ENCODE measurements around the gene PCDH15. TPM values are rescaled to one million over a fixed set of nuclear protein-coding genes. Genes with fewer than 3 reads are reported as not detected.

PCDH15 gene
- total and polyA plus RNA-seq, 2 of the 13 experiments (the other 11 are each of a cell fraction or from before 2014, with no cell fraction given) = not detected

- no peak for TF ChIP-seq ZNF24 (IDR thresholded peaks at IDR 0.05)
- no peak for TF ChIP-seq PAXIP1 (CRISPR knock-in tag; conservative IDR thresholded peaks at IDR 0.05)
- TF ChIP-seq ARNTL (CRISPR knock-in tag; IDR thresholded peaks at IDR 0.05) = no peak
- no peak for TF ChIP-seq TFAP4 (IDR thresholded peaks at IDR 0.05; ENCODE audit: borderline replicate concordance, low read depth)
- TF ChIP-seq TERF1 (CRISPR knock-in tag; IDR thresholded peaks at IDR 0.05) = no peak
- TF ChIP-seq SP1 (IDR thresholded peaks at IDR 0.05) = no peak
- no peak for TF ChIP-seq SP1 (CRISPR knock-in tag; IDR thresholded peaks at IDR 0.05)
Observed at GRCh38 chr10:53770903-53771302, 1030.1 kb downstream of the PCDH15 start (continued).

DNA sequence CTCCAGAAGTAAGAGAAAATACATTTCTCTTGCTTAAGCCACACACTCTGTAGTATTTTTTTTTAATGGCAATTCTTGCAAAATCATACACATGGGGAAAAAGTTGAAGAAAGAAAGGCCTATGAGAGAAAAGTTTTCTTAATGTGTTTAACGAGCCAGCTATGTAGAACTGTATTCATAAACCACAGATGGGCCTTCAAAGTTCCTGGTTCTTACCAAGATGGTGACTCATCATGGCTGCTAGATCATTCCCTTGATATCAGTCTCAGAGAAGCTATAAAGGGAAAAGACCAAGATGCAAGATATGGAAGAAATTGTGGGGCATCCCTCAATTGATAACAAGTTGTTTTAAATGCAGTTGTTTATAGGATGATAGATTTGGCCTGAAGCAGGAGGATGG, 1035.7 kb downstream of the PCDH15 start:
- H3K4me1 ChIP-seq (ENCODE audit: insufficient read depth, low read length) = no peaks in the 10 kb centered on the region
- ChIA-PET POLR2A (no interaction called here), CTCF (ENCODE audit: low intra/inter-chr PET ratio, low total read pairs) (no interaction called here)
- H4K20me1 ChIP-seq (ENCODE audit: insufficient read depth, low read length) = no peaks in the 10 kb centered on the region
- WGBS (ENCODE audit: low lambda C conversion rate) = 0% methylated on average over 1 of the region's 1 CpG
- no peak overlapping the region for H3K9ac ChIP-seq (ENCODE audit: insufficient read depth, low read depth, low read length)
- DNase-seq (ENCODE audit: low spot score) = no peak
- no peak overlapping the region for H3K4me3 ChIP-seq (replicated peaks in 1 of 3; ENCODE audit: insufficient read depth in 1 of 3, low read depth in 2 of 3, low read length in 3 of 3)
- intact Hi-C loops (cut with micrococcal nuclease; ENCODE audit: unreplicated experiment) (no loop called here), in situ Hi-C loops (cut with HindIII; ENCODE audit: extremely low pct_ligation_motif_present, low pct_unique_long_range_greater_than_20kb) (no loop called here)
- H3K4me2 ChIP-seq (ENCODE audit: low read depth, low read length) = no peak overlapping the region
- H3K36me3 ChIP-seq (replicated peaks in 1 of 2; ENCODE audit: control insufficient read depth in 1 of 2, insufficient read depth in 2 of 2, low read length in 2 of 2) = no peaks in the 10 kb centered on the region
- ATAC-seq = no peak
- no peaks in the 10 kb centered on the region for H3K9me3 ChIP-seq (ENCODE audit: low read length)
- FAIRE-seq = no peak
- no peak overlapping the region for H3K27ac ChIP-seq (ENCODE audit: extremely low read length, insufficient read depth, low read length)
- no peaks in the 10 kb centered on the region for H3K79me2 ChIP-seq (ENCODE audit: insufficient read depth, low read length)
- H3K27me3 ChIP-seq (ENCODE audit: control insufficient read depth in 1 of 2, insufficient read depth in 2 of 2, low read length in 2 of 2) = no peaks in the 10 kb centered on the region
- no TSS peak for BruUV-seq (replicated peaks)
- no peak overlapping the region for H2AFZ ChIP-seq (ENCODE audit: low read length)
- TF ChIP-seq MXI1 (IDR thresholded peaks at IDR 0.05; ENCODE audit: borderline replicate concordance, low read depth, low read length) (no peak), RELA (CRISPR knock-in tag; IDR thresholded peaks at IDR 0.05) (no peak), ZNF530 (CRISPR knock-in tag; IDR thresholded peaks at IDR 0.05; ENCODE audit: low read depth) (no peak), MAFF (IDR thresholded peaks at IDR 0.05; ENCODE audit: low read depth, low read length) (no peak), KLF12 (CRISPR knock-in tag; IDR thresholded peaks at IDR 0.05; ENCODE audit: borderline replicate concordance) (no peak)
- TF ChIP-seq, protein P1, sequence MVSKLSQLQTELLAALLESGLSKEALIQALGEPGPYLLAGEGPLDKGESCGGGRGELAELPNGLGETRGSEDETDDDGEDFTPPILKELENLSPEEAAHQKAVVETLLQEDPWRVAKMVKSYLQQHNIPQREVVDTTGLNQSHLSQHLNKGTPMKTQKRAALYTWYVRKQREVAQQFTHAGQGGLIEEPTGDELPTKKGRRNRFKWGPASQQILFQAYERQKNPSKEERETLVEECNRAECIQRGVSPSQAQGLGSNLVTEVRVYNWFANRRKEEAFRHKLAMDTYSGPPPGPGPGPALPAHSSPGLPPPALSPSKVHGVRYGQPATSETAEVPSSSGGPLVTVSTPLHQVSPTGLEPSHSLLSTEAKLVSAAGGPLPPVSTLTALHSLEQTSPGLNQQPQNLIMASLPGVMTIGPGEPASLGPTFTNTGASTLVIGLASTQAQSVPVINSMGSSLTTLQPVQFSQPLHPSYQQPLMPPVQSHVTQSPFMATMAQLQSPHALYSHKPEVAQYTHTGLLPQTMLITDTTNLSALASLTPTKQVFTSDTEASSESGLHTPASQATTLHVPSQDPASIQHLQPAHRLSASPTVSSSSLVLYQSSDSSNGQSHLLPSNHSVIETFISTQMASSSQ (IDR thresholded peaks at IDR 0.05; ENCODE audit: low read depth) = no peak
- TF ChIP-seq, protein P1 (CRISPR knock-in tag; IDR thresholded peaks at IDR 0.05; ENCODE audit: borderline replicate concordance) = no peak

Data from HepG2 (cell line).